ENCODE results near the gene LGALS9.

Gene LGALS9

GRCh38 chr17:27630607-27631410, at the start of gene LGALS9:
Gene LGALS9 (plus strand): TSS chr17:27631188. CDS start chr17:27631266, 78 bp downstream.
- no peak for TF ChIP-seq POLR2A (IDR thresholded peaks at IDR 0.05; ENCODE audit: low read depth, low read length)
- FAIRE-seq (no peak), DNase-seq (ENCODE audit: insufficient read length, low spot score) (no peak)

GRCh38 chr17:27582696-27583095, 48.3 kb upstream of the LGALS9 start:
- FAIRE-seq, result no peak

GRCh38 chr17:27585153-27585681, 45.8 kb upstream of the LGALS9 start:
- no peak for FAIRE-seq
- TF ChIP-seq POLR2A (IDR thresholded peaks at IDR 0.05; ENCODE audit: low read depth, low read length), result no peak

More at GRCh38 chr17:27582696-27583095, 48.3 kb upstream of the LGALS9 start:
- TF ChIP-seq POLR2A (IDR thresholded peaks at IDR 0.05; ENCODE audit: low read depth, low read length), result no peak
- DNase-seq (ENCODE audit: insufficient read length, low spot score), result no peak

GRCh38 chr17:27585792-27586191, 45.2 kb upstream of the LGALS9 start:
- DNase-seq (ENCODE audit: insufficient read length, low spot score) (no peak), FAIRE-seq (no peak)

More at GRCh38 chr17:27585153-27585681, 45.8 kb upstream of the LGALS9 start:
- DNase-seq (ENCODE audit: insufficient read length, low spot score), result no peak

GRCh38 chr17:27586203-27586721, 44.7 kb upstream of the LGALS9 start:
- DNase-seq (ENCODE audit: insufficient read length, low spot score) (no peak), FAIRE-seq (no peak)
- no peak for TF ChIP-seq POLR2A (IDR thresholded peaks at IDR 0.05; ENCODE audit: low read depth, low read length)

More at GRCh38 chr17:27585792-27586191, 45.2 kb upstream of the LGALS9 start:
- no peak for TF ChIP-seq POLR2A (IDR thresholded peaks at IDR 0.05; ENCODE audit: low read depth, low read length)

- DNase-seq (ENCODE audit: insufficient read length, low spot score), result no peak
- FAIRE-seq, result no peak
- no peak for TF ChIP-seq POLR2A (IDR thresholded peaks at IDR 0.05; ENCODE audit: low read depth, low read length)
These were observed 42.6 kb upstream of the LGALS9 start for GRCh38 chr17:27588354-27588753.

- no peak for DNase-seq (ENCODE audit: insufficient read length, low spot score)
- TF ChIP-seq POLR2A (IDR thresholded peaks at IDR 0.05; ENCODE audit: low read depth, low read length), result no peak
- FAIRE-seq, result no peak
These were observed 40.1 kb upstream of the LGALS9 start for GRCh38 chr17:27590864-27591263.

GRCh38 chr17:27591986-27592385, 39.0 kb upstream of the LGALS9 start:
- no peak for FAIRE-seq
- no peak for TF ChIP-seq POLR2A (IDR thresholded peaks at IDR 0.05; ENCODE audit: low read depth, low read length)
- DNase-seq (ENCODE audit: insufficient read length, low spot score), result no peak

- TF ChIP-seq POLR2A (IDR thresholded peaks at IDR 0.05; ENCODE audit: low read depth, low read length), result no peak
- no peak for DNase-seq (ENCODE audit: insufficient read length, low spot score)
- FAIRE-seq, result no peak
These were observed 37.6 kb upstream of the LGALS9 start for GRCh38 chr17:27593232-27593856.

GRCh38 chr17:27593857-27594255, 37.1 kb upstream of the LGALS9 start:
- DNase-seq (ENCODE audit: insufficient read length, low spot score), result no peak
- no peak for FAIRE-seq
- TF ChIP-seq POLR2A (IDR thresholded peaks at IDR 0.05; ENCODE audit: low read depth, low read length), result no peak

- DNase-seq (ENCODE audit: insufficient read length, low spot score) (no peak), FAIRE-seq (no peak)
- TF ChIP-seq POLR2A (IDR thresholded peaks at IDR 0.05; ENCODE audit: low read depth, low read length), result no peak
These were observed 35.8 kb upstream of the LGALS9 start for GRCh38 chr17:27595208-27595607.

- no peak for TF ChIP-seq POLR2A (IDR thresholded peaks at IDR 0.05; ENCODE audit: low read depth, low read length)
- FAIRE-seq, result no peak
- no peak for DNase-seq (ENCODE audit: insufficient read length, low spot score)
These were observed 34.9 kb upstream of the LGALS9 start for GRCh38 chr17:27596096-27596495.

- FAIRE-seq (no peak), DNase-seq (ENCODE audit: insufficient read length, low spot score) (no peak)
- no peak for TF ChIP-seq POLR2A (IDR thresholded peaks at IDR 0.05; ENCODE audit: low read depth, low read length)
These were observed 34.3 kb upstream of the LGALS9 start for GRCh38 chr17:27596566-27597187.

GRCh38 chr17:27597188-27597580, 33.8 kb upstream of the LGALS9 start:
- no peak for TF ChIP-seq POLR2A (IDR thresholded peaks at IDR 0.05; ENCODE audit: low read depth, low read length)
- no peak for FAIRE-seq
- DNase-seq (ENCODE audit: insufficient read length, low spot score), result no peak
